OCI-LY1 (cell line): ENCODE measurements around the gene LYPD1.
A peak's percentile ranks its signal among the peaks of the same experiment; 100 is the strongest.

Source experiments
- H2AFZ ChIP-seq: fragments of 200-600 bp; sonication (generic), shearing (Covaris generic); 2 replicates; pipeline ENCODE4 v1.6.0; 2014; ENCODE audit warnings: antibody characterized with exemption, mild to moderate bottlenecking, low read length
- H3F3A ChIP-seq: fragments of 200-600 bp; sonication (generic), shearing (Covaris generic); 2 replicates; pipeline ENCODE4 v1.6.0; 2014; ENCODE audit warnings: mild to moderate bottlenecking, antibody characterized with exemption, low read length, moderate library complexity; ENCODE audit not compliant: insufficient read depth
- H3K27ac ChIP-seq: fragments of 200-600 bp; sonication (generic); 2 replicates; pipeline ENCODE4 v1.5.1; 2014; ENCODE audit warnings: low read length, mixed run types, mild to moderate bottlenecking, low read depth; ENCODE audit not compliant: poor library complexity, severe bottlenecking
- H3K27me3 ChIP-seq: fragments of 200-600 bp; sonication (generic); 2 replicates; pipeline ENCODE4 v1.6.0; 2014; ENCODE audit warnings: antibody characterized with exemption, mild to moderate bottlenecking, low read length, moderate library complexity; ENCODE audit not compliant: insufficient read depth
- H3K36me3 ChIP-seq: fragments of 200-600 bp; sonication (generic); 2 replicates; pipeline ENCODE4 v1.6.1; 2014; ENCODE audit warnings: mild to moderate bottlenecking, antibody characterized with exemption, low read length, moderate library complexity, mixed read lengths; ENCODE audit not compliant: insufficient read depth
- H3K4me1 ChIP-seq: fragments of 200-600 bp; sonication (generic); 2 replicates; pipeline ENCODE4 v1.5.1; 2014; ENCODE audit warnings: mild to moderate bottlenecking, low read length, moderate library complexity; ENCODE audit not compliant: insufficient read depth, severe bottlenecking
- H3K4me2 ChIP-seq: fragments of 200-600 bp; sonication (generic), shearing (Covaris generic); 2 replicates; pipeline ENCODE4 v1.6.1; 2014; ENCODE audit warnings: low read length
- H3K4me3 ChIP-seq: fragments of 200-600 bp; sonication (generic); 2 replicates; pipeline ENCODE4 v1.5.1; 2014; ENCODE audit warnings: low read length, low read depth, mild to moderate bottlenecking, mixed read lengths; ENCODE audit not compliant: poor library complexity, severe bottlenecking
- H3K79me2 ChIP-seq: fragments of 200-600 bp; shearing (Covaris generic); 2 replicates; pipeline ENCODE4 v1.6.1; 2016; ENCODE audit warnings: mixed run types, low read length, mixed read lengths; ENCODE audit not compliant: insufficient read depth
- H3K9ac ChIP-seq: fragments of 200-600 bp; sonication (generic), shearing (Covaris generic); 2 replicates; pipeline ENCODE4 v1.6.1; 2014; ENCODE audit warnings: mild to moderate bottlenecking, low read length, mixed read lengths
- H3K9me2 ChIP-seq: fragments of 200-600 bp; sonication (generic), shearing (Covaris generic); 2 replicates; pipeline ENCODE4 v1.6.1; 2014; ENCODE audit warnings: low read depth, mild to moderate bottlenecking, low read length, mixed read lengths
- H3K9me3 ChIP-seq: fragments of 200-600 bp; shearing (Covaris generic); 2 replicates; pipeline ENCODE4 v1.6.1; 2014; ENCODE audit warnings: low read length, mixed read lengths
- H4K20me1 ChIP-seq: fragments of 200-600 bp; sonication (generic), shearing (Covaris generic); 2 replicates; pipeline ENCODE4 v1.6.0; 2016; ENCODE audit warnings: mild to moderate bottlenecking, low read length; ENCODE audit not compliant: insufficient read depth
- CTCF ChIP-seq: fragments of 200-600 bp; sonication (generic), shearing (Covaris generic); IDR thresholded peaks from 2 replicates; pipeline ENCODE4 v1.5.1; 2017; ENCODE audit warnings: mild to moderate bottlenecking, antibody characterized with exemption, low read length, moderate library complexity, mixed read lengths
- EZH2 ChIP-seq: fragments of 200-600 bp; sonication (generic), shearing (Covaris generic); IDR thresholded peaks from 2 replicates; pipeline ENCODE4 v1.8.0; 2017; ENCODE audit warnings: borderline replicate concordance, mixed run types, mild to moderate bottlenecking, antibody characterized with exemption, low read length, moderate library complexity, mixed read lengths

The LYPD1 gene

DNA sequence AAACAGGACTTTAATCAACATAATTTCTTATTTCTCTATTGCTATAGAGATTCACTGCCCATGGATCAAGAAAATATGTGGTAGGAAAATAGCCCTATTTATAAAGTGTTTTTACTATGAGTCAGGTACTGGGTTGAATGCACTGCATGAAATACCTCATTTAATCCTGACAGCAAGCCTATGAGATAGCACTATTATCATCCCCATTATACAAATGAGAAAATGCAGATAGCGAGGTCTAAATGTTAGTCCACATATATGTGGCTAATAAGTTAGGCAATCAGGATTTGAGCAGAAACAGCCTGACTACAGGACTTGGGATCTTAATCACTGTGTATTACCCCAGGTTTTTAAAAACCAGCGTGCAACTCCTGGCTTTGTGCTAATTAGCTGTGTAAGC lies 8.5 kb upstream of the LYPD1 start:
- Histone ChIP-seq H3K9me3 (no peaks in the 10 kb centered on the region), H3K4me2 (no peak overlapping the region), H3K4me3 (no peak overlapping the region), H3K36me3 (no peaks in the 10 kb centered on the region), H4K20me1 (no peaks in the 10 kb centered on the region), H3K79me2 (no peaks in the 10 kb centered on the region), H3K27me3 (no peaks in the 10 kb centered on the region), H3K27ac (no peak overlapping the region), H2AFZ (no peak overlapping the region), H3K4me1 (no peaks in the 10 kb centered on the region), H3F3A (no peaks in the 10 kb centered on the region), H3K9me2 (no peaks in the 10 kb centered on the region), H3K9ac (no peak overlapping the region)
- TF ChIP-seq CTCF (no peak), EZH2 (no peak)

DNA sequence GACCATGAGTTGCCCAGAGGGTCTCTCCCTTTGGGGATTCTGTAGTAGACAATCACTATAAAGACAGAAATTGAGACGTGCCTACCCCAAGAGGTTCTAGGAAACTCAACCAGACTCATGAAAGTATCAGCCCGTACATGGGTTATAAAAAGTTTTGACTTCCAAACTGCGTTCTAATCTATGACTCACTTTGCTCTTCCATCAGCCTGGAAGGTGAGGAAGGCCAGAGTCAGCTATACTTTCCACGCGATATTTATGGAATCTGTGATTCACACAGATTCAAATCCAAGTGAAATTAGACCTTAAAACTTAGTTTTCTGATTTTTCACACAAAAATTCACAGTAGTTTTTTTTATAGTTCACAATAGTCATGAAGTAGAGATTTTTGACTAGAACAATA lies 7.7 kb upstream of the LYPD1 start:
- H3K36me3 ChIP-seq = no peaks in the 10 kb centered on the region
- no peaks in the 10 kb centered on the region for H3K27me3 ChIP-seq
- TF ChIP-seq CTCF (no peak), EZH2 (no peak)
- H3K9ac ChIP-seq = no peak overlapping the region
- H3K27ac ChIP-seq = no peak overlapping the region
- H2AFZ ChIP-seq = no peak overlapping the region
- H3K4me2 ChIP-seq = no peak overlapping the region
- no peaks in the 10 kb centered on the region for H4K20me1 ChIP-seq
- no peaks in the 10 kb centered on the region for H3F3A ChIP-seq
- H3K4me3 ChIP-seq = no peak overlapping the region
- H3K4me1 ChIP-seq = no peaks in the 10 kb centered on the region
- no peaks in the 10 kb centered on the region for H3K79me2 ChIP-seq
- no peaks in the 10 kb centered on the region for H3K9me2 ChIP-seq
- H3K9me3 ChIP-seq = no peaks in the 10 kb centered on the region

GRCh38 chr2:132676999-132677398 lies 7.0 kb upstream of the LYPD1 start:
- Histone ChIP-seq H3K4me2 (no peak overlapping the region), H3K36me3 (no peaks in the 10 kb centered on the region), H3K9me3 (no peaks in the 10 kb centered on the region)

More at GRCh38 chr2:132676999-132677398, 7.0 kb upstream of the LYPD1 start:
- Histone ChIP-seq H3K79me2 (no peaks in the 10 kb centered on the region), H2AFZ (no peak overlapping the region), H4K20me1 (no peaks in the 10 kb centered on the region), H3K27ac (no peak overlapping the region), H3F3A (no peaks in the 10 kb centered on the region), H3K9ac (no peak overlapping the region), H3K4me1 (no peaks in the 10 kb centered on the region), H3K9me2 (no peaks in the 10 kb centered on the region), H3K27me3 (no peaks in the 10 kb centered on the region), H3K4me3 (no peak overlapping the region)
- TF ChIP-seq CTCF (peak; percentile 39), EZH2 (no peak)
